Mucosa of rectum (tissue), 2 donors: ENCODE data around the gene MEFV.
"Not testable (repeated sequence)": the region's sequence is repeated elsewhere in the genome, so short reads cannot be mapped to it uniquely, and the experiment has no call there.

ENCODE experiments used
- H3K27ac ChIP-seq, 2 donors: one replicate each; pipeline ENCODE4 v1.7.0; 2013; ENCODE audit warnings: inconsistent platforms in 2 of 2, low read depth in 2 of 2, low read length in 2 of 2
- H3K27me3 ChIP-seq, 2 donors: one replicate each; pipeline ENCODE4 v1.7.0; 2013; ENCODE audit warnings: low read length in 2 of 2; ENCODE audit not compliant: control insufficient read depth in 2 of 2, insufficient read depth in 2 of 2
- H3K36me3 ChIP-seq, 2 donors: one replicate each; pipeline ENCODE4 v1.7.0; 2013; ENCODE audit warnings: low read length in 2 of 2; ENCODE audit not compliant: control insufficient read depth in 2 of 2, insufficient read depth in 2 of 2
- H3K4me1 ChIP-seq, 2 donors: one replicate each; pipeline ENCODE4 v1.7.0; 2013; ENCODE audit warnings: low read length in 2 of 2, mild to moderate bottlenecking in 1 of 2; ENCODE audit not compliant: control insufficient read depth in 2 of 2, insufficient read depth in 2 of 2
- H3K4me3 ChIP-seq, 2 donors: one replicate each; pipeline ENCODE4 v1.7.0; 2013; ENCODE audit warnings: low read length in 2 of 2
- H3K9ac ChIP-seq, 2 donors: one replicate each; pipeline ENCODE4 v1.7.0; 2013; ENCODE audit warnings: low read length in 2 of 2, low read depth in 1 of 2, mild to moderate bottlenecking in 1 of 2
- H3K9me3 ChIP-seq, 2 donors: one replicate each; pipeline ENCODE4 v1.7.0; 2013; ENCODE audit warnings: low read length in 2 of 2; ENCODE audit not compliant: control insufficient read depth in 2 of 2
- donor health status: healthy.
- donor health status: Normal muscosa, but diverticular disease.

MEFV gene

DNA sequence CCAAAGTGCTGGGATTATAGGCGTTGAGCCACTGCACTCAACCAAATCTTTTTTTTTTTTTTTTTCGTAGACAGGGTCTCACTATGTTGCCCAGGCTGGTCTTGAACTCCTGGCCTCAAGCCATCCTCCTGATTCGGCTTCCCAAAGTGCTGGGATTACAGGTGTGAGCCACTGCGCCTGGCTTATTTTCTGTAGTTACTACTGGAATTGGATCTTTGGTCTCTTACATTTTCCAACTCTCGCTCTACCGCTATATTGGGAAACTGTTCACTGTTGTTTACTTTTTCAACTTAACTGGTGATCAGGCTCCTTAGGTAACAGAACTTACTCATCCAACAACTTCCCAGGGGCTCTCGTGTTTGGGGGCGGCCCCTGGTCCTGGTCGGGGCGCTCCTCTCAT is 35.6 kb downstream of the MEFV start:
- H3K36me3 ChIP-seq: peaks cover 23 to 24% of the 10 kb centered on the region in 2 donors
- H3K9ac ChIP-seq: no peak overlapping the region
- H3K4me3 ChIP-seq: no peak overlapping the region
- peaks cover 23 to 39% of the 10 kb centered on the region in 2 donors for H3K9me3 ChIP-seq
- peaks cover 0 to under 1% of the 10 kb centered on the region in 2 donors for H3K4me1 ChIP-seq
- no peak overlapping the region for H3K27ac ChIP-seq
- H3K27me3 ChIP-seq: peaks cover 0 to 2% of the 10 kb centered on the region in 2 donors

- Histone ChIP-seq H3K4me1 (peaks cover 0 to 3% of the 10 kb centered on the region in 2 donors), H3K36me3 (no peaks in the 10 kb centered on the region), H3K4me3 (no peak overlapping the region), H3K9ac (no peak overlapping the region), H3K9me3 (peaks cover 0 to under 1% of the 10 kb centered on the region in 2 donors), H3K27me3 (peaks cover 0 to 2% of the 10 kb centered on the region in 2 donors), H3K27ac (peak overlapping the region in 1 of 2 donors; percentile 44)
Observed at GRCh38 chr16:3216263-3216640, 40.2 kb downstream of the MEFV start.

DNA sequence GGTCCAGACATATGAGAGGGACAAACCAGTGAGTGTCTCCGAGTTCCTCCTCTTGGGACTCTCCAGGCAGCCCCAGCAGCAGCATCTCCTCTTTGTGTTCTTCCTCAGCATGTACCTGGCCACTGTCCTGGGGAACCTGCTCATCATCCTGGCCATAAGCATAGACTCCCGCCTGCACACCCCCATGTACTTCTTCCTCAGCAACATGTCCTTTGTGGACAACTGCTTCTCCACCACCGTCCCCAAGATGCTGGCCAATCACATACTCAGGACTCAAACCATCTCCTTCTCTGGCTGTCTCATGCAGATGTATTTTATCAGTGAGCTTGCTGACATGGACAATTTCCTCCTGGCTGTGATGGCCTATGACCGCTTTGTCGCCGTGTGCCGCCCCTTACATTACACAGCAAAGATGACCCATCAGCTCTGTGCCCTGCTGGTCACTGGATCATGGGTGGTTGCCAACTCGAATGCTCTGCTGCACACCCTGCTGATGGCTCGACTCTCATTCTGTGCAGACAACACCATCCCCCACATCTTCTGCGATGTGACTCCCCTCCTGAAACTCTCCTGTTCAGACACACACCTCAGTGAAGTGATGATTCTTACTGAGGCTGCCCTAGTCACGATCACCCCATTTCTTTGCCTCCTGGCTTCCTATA is 40.7 kb downstream of the MEFV start:
- Histone ChIP-seq H3K4me3 (no peak overlapping the region), H3K36me3 (no peaks in the 10 kb centered on the region), H3K9me3 (no peaks in the 10 kb centered on the region), H3K9ac (no peak overlapping the region), H3K4me1 (peaks cover 0 to 3% of the 10 kb centered on the region in 2 donors), H3K27ac (peak overlapping the region in 1 of 2 donors; percentile 44), H3K27me3 (peaks cover 0 to 2% of the 10 kb centered on the region in 2 donors)

- Histone ChIP-seq H3K4me1 (peaks cover 0 to 3% of the 10 kb centered on the region in 2 donors), H3K9ac (no peak overlapping the region), H3K27ac (no peak overlapping the region)
Observed at GRCh38 chr16:3214904-3215600, 41.4 kb downstream of the MEFV start.

GRCh38 chr16:3212567-3212966 is 43.9 kb downstream of the MEFV start:
- Histone ChIP-seq H3K27me3 (peaks cover 0 to 2% of the 10 kb centered on the region in 2 donors), H3K4me1 (peaks cover 0 to 3% of the 10 kb centered on the region in 2 donors), H3K9me3 (no peaks in the 10 kb centered on the region), H3K27ac (no peak overlapping the region), H3K36me3 (no peaks in the 10 kb centered on the region), H3K4me3 (no peak overlapping the region), H3K9ac (no peak overlapping the region)

More at GRCh38 chr16:3214904-3215600, 41.4 kb downstream of the MEFV start:
- no peak overlapping the region for H3K4me3 ChIP-seq
- no peaks in the 10 kb centered on the region for H3K9me3 ChIP-seq
- no peaks in the 10 kb centered on the region for H3K36me3 ChIP-seq
- H3K27me3 ChIP-seq: peaks cover 0 to 2% of the 10 kb centered on the region in 2 donors

- Histone ChIP-seq H3K36me3 (no peaks in the 10 kb centered on the region), H3K27ac (no peak overlapping the region), H3K27me3 (peaks cover 0 to 2% of the 10 kb centered on the region in 2 donors), H3K4me3 (no peak overlapping the region), H3K9ac (no peak overlapping the region), H3K4me1 (peaks cover 0 to 3% of the 10 kb centered on the region in 2 donors), H3K9me3 (no peaks in the 10 kb centered on the region)
Observed at GRCh38 chr16:3212006-3212405, 44.4 kb downstream of the MEFV start.

DNA sequence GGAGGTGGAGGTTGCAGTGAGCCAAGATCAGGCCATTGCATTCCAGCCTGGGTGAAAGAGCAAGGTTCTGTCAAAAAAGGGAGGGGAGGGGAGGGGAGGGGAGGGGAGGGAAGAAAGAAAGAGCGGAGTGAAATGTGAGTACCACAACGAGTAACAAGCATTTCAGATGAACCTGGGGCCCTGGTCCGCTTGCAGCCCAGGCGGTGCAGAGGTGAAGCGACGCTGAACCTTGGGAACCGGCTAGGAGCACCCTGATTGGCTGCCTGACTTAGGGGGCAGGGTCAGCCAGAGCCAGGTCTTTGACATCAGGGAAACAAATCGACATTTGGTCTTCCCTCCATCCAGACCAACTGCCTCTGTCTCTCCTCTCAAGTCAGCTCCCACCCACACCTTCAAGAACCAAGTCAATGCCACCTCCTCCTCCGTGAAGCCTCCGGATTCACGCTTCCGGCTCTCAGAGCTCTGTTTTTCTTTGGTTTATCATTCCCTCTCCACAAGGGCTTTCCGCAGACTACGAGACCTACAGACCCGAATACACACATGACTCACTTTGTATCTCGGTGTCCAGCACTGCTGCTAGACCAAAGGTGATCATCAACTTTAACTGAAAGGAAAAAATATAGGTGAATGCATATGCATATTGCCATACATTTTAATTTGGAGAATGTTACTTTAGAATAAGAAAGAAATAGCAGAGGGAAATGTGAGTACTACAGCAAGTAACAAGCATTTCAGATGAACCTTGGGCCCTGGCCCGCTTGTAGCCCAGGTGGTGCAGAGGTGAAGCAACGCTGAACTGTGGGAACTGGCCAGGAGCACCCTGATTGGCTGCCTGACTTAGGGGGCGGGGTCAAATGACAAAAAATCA is 49.1 kb downstream of the MEFV start:
- Histone ChIP-seq H3K4me1 (no peaks in the 10 kb centered on the region), H3K36me3 (no peaks in the 10 kb centered on the region), H3K27ac (no peak overlapping the region), H3K9ac (no peak overlapping the region), H3K9me3 (peaks cover 3 to 4% of the 10 kb centered on the region in 2 donors), H3K27me3 (no peaks in the 10 kb centered on the region), H3K4me3 (no peak overlapping the region)

GRCh38 chr16:3205939-3206338 is 50.5 kb downstream of the MEFV start:
- not testable (repeated sequence) for H3K4me1 ChIP-seq, H3K27me3 ChIP-seq, H3K9me3 ChIP-seq, H3K4me3 ChIP-seq, H3K36me3 ChIP-seq, H3K27ac ChIP-seq, H3K9ac ChIP-seq

DNA sequence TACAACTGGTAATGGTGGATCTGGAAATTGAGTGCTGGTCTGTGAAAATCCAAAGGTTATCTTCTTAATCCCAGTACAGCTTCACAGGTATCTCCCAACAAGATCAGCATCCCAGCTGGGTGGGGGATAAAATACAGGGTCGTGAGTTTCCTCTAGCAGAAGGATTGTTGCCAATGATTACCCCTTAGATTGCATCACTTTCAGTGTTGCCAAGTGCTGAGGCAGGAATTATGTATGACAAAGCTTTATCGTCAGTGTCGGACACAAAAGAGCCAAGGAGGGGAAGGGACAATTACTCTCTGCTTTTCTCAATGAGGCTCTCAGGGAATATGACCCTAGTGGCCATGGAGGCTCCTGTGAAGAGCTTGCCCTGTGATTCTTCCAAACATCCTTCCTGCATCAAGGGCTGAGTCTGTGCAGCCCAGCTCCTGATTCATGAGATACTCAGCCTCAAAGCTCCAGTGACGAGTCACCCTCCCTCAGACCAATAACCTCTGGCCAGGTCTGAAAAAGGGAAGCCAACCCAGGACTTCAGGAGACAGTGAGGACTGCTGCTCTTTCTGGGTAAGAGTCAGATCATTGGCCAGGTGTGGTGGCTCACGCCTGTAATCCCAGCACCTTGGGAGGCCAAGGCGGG is 53.4 kb downstream of the MEFV start:
- Histone ChIP-seq H3K4me3 (no peak overlapping the region), H3K9me3 (peaks cover 3 to 4% of the 10 kb centered on the region in 2 donors), H3K27me3 (peaks cover 5 to 12% of the 10 kb centered on the region in 2 donors), H3K4me1 (no peaks in the 10 kb centered on the region), H3K27ac (no peak overlapping the region), H3K36me3 (no peaks in the 10 kb centered on the region), H3K9ac (no peak overlapping the region)
